SJCRH30 (cell line): Measurements from ENCODE around the gene TRIP13. TPM values are rescaled to one million over a fixed set of nuclear protein-coding genes. Genes with fewer than 3 reads are reported as not detected.
"Not testable (repeated sequence)": the region's sequence is repeated elsewhere in the genome, so short reads cannot be mapped to it uniquely, and the experiment has no call there.

Source experiments
- DNase-seq, 2 experiments: peaks; one replicate each; pipeline ENCODE4 v3.0.0-alpha.2; 2015 to 2020
- H3K27ac ChIP-seq: fragments of 250-450 bp; sonication (Bioruptor Pico); 2 replicates; pipeline ENCODE4 v1.5.1; 2020; ENCODE audit warnings: mild to moderate bottlenecking, moderate library complexity
- H3K27me3 ChIP-seq: fragments of 250-450 bp; sonication (Bioruptor Pico); 2 replicates; pipeline ENCODE4 v1.5.1; 2020; ENCODE audit warnings: mild to moderate bottlenecking, moderate library complexity
- H3K36me3 ChIP-seq: fragments of 250-450 bp; sonication (Bioruptor Pico); 2 replicates; pipeline ENCODE4 v1.5.1; 2020; ENCODE audit warnings: mild to moderate bottlenecking, moderate library complexity
- H3K4me1 ChIP-seq: fragments of 250-450 bp; sonication (Bioruptor Pico); 2 replicates; pipeline ENCODE4 v1.5.1; 2020; ENCODE audit warnings: mild to moderate bottlenecking, moderate library complexity
- H3K4me3 ChIP-seq: fragments of 250-450 bp; sonication (Bioruptor Pico); 2 replicates; pipeline ENCODE4 v1.5.1; 2020; ENCODE audit warnings: mild to moderate bottlenecking, moderate library complexity
- H3K9me3 ChIP-seq: fragments of 250-450 bp; sonication (Bioruptor Pico); replicated peaks from 2 replicates; pipeline ENCODE4 v1.5.1; 2020; ENCODE audit warnings: mild to moderate bottlenecking, moderate library complexity
- total RNA-seq: library from RNA; depleted of rRNA; stranded (reverse); fragments of >200 nt; shearing (Covaris generic); gene quantifications from 2 replicates; pipeline ENCODE4 v1.2.3, GENCODE V29; 2014

Gene TRIP13
- total RNA-seq, 1 experiment from 2014 or later, result 47.5 TPM

GRCh38 chr5:926417-927171, 33.9 kb downstream of the TRIP13 start:
- H3K27ac ChIP-seq, result no peak overlapping the region
- H3K4me3 ChIP-seq, result no peak overlapping the region
- H3K27me3 ChIP-seq, result no peaks in the 10 kb centered on the region
- no peaks in the 10 kb centered on the region for H3K36me3 ChIP-seq
- H3K9me3 ChIP-seq, result no peaks in the 10 kb centered on the region
- DNase-seq, result no peak
- H3K4me1 ChIP-seq, result no peaks in the 10 kb centered on the region

- Histone ChIP-seq H3K27me3 (no peaks in the 10 kb centered on the region), H3K9me3 (no peaks in the 10 kb centered on the region), H3K36me3 (no peaks in the 10 kb centered on the region), H3K27ac (no peak overlapping the region), H3K4me1 (no peaks in the 10 kb centered on the region), H3K4me3 (no peak overlapping the region)
- no peak for DNase-seq
Measured at GRCh38 chr5:927172-928015, 34.7 kb downstream of the TRIP13 start.

- H3K9me3 ChIP-seq, H3K27ac ChIP-seq, H3K27me3 ChIP-seq, H3K4me3 ChIP-seq, DNase-seq, H3K4me1 ChIP-seq, H3K36me3 ChIP-seq: not testable (repeated sequence)
Measured at GRCh38 chr5:929182-929581, 36.5 kb downstream of the TRIP13 start.

GRCh38 chr5:929596-929995, 36.9 kb downstream of the TRIP13 start:
- DNase-seq, result no peak
- Histone ChIP-seq H3K9me3 (no peaks in the 10 kb centered on the region), H3K36me3 (no peaks in the 10 kb centered on the region), H3K4me3 (no peak overlapping the region), H3K27me3 (no peaks in the 10 kb centered on the region), H3K4me1 (no peaks in the 10 kb centered on the region), H3K27ac (no peak overlapping the region)

GRCh38 chr5:930866-931265, 38.2 kb downstream of the TRIP13 start:
- no peak overlapping the region for H3K4me3 ChIP-seq
- no peaks in the 10 kb centered on the region for H3K9me3 ChIP-seq
- DNase-seq, result no peak
- H3K36me3 ChIP-seq, result no peaks in the 10 kb centered on the region
- H3K27ac ChIP-seq, result no peak overlapping the region
- H3K4me1 ChIP-seq, result no peaks in the 10 kb centered on the region
- H3K27me3 ChIP-seq, result no peaks in the 10 kb centered on the region

- H3K27me3 ChIP-seq, result no peaks in the 10 kb centered on the region
- H3K27ac ChIP-seq, result no peak overlapping the region
- H3K36me3 ChIP-seq, result no peaks in the 10 kb centered on the region
- no peak overlapping the region for H3K4me3 ChIP-seq
- no peaks in the 10 kb centered on the region for H3K9me3 ChIP-seq
- no peak for DNase-seq
- no peaks in the 10 kb centered on the region for H3K4me1 ChIP-seq
Measured at GRCh38 chr5:931570-932145, 39.0 kb downstream of the TRIP13 start.

GRCh38 chr5:932151-932627, 39.5 kb downstream of the TRIP13 start:
- no peaks in the 10 kb centered on the region for H3K36me3 ChIP-seq
- DNase-seq, result no peak
- no peaks in the 10 kb centered on the region for H3K27me3 ChIP-seq
- no peak overlapping the region for H3K4me3 ChIP-seq
- no peaks in the 10 kb centered on the region for H3K9me3 ChIP-seq
- H3K4me1 ChIP-seq, result no peaks in the 10 kb centered on the region
- H3K27ac ChIP-seq, result no peak overlapping the region

- Histone ChIP-seq H3K36me3 (no peaks in the 10 kb centered on the region), H3K27ac (no peak overlapping the region), H3K4me1 (no peaks in the 10 kb centered on the region), H3K4me3 (no peak overlapping the region), H3K27me3 (no peaks in the 10 kb centered on the region), H3K9me3 (no peaks in the 10 kb centered on the region)
- DNase-seq, result no peak
Measured at GRCh38 chr5:932628-933250, 40.1 kb downstream of the TRIP13 start.

- no peaks in the 10 kb centered on the region for H3K27me3 ChIP-seq
- no peaks in the 10 kb centered on the region for H3K36me3 ChIP-seq
- no peak for DNase-seq
Measured at GRCh38 chr5:933251-933861, 40.7 kb downstream of the TRIP13 start.

GRCh38 chr5:933951-934350, 41.3 kb downstream of the TRIP13 start:
- not testable (repeated sequence) for H3K36me3 ChIP-seq, H3K9me3 ChIP-seq, H3K27ac ChIP-seq, H3K4me1 ChIP-seq, DNase-seq, H3K27me3 ChIP-seq, H3K4me3 ChIP-seq

More at GRCh38 chr5:933251-933861, 40.7 kb downstream of the TRIP13 start:
- Histone ChIP-seq H3K4me1 (no peaks in the 10 kb centered on the region), H3K4me3 (no peak overlapping the region), H3K27ac (no peak overlapping the region), H3K9me3 (no peaks in the 10 kb centered on the region)

GRCh38 chr5:934381-934967, 41.8 kb downstream of the TRIP13 start:
- not testable (repeated sequence) for H3K27me3 ChIP-seq

GRCh38 chr5:935510-936084, 42.9 kb downstream of the TRIP13 start:
- Histone ChIP-seq H3K4me3 (no peak overlapping the region), H3K9me3 (no peaks in the 10 kb centered on the region), H3K36me3 (no peaks in the 10 kb centered on the region), H3K27ac (no peak overlapping the region), H3K27me3 (no peaks in the 10 kb centered on the region), H3K4me1 (no peaks in the 10 kb centered on the region)
- no peak for DNase-seq

More at GRCh38 chr5:934381-934967, 41.8 kb downstream of the TRIP13 start:
- DNase-seq, H3K4me1 ChIP-seq, H3K36me3 ChIP-seq, H3K4me3 ChIP-seq, H3K9me3 ChIP-seq, H3K27ac ChIP-seq: not testable (repeated sequence)

- Histone ChIP-seq H3K4me3 (no peak overlapping the region), H3K27me3 (no peaks in the 10 kb centered on the region), H3K27ac (no peak overlapping the region), H3K4me1 (no peaks in the 10 kb centered on the region), H3K36me3 (no peaks in the 10 kb centered on the region), H3K9me3 (no peaks in the 10 kb centered on the region)
- DNase-seq, result no peak
Measured at GRCh38 chr5:936149-937144, 43.8 kb downstream of the TRIP13 start.
